Omental fat pad (tissue), 4 donors: ENCODE results near the gene RBM43. TPM values are rescaled to one million over a fixed set of nuclear protein-coding genes. Genes with fewer than 3 reads are reported as not detected.

ENCODE experiments used
- ATAC-seq: fragments of 150-250 bp; one replicate; pipeline ENCODE4 v1.9.1; 2016; ENCODE audit warnings: mild to moderate bottlenecking, moderate library complexity; ENCODE audit not compliant: low FRiP score
- DNase-seq: peaks from one replicate; pipeline ENCODE4 v3.0.0-alpha.2; 2019; ENCODE audit warnings: low spot score
- CTCF ChIP-seq, 3 donors: fragments of 450-650 bp; IDR thresholded peaks; one replicate each; pipeline ENCODE4 v1.5.1; 2016 to 2017; ENCODE audit warnings: antibody characterized with exemption in 3 of 3, mild to moderate bottlenecking in 3 of 3, moderate library complexity in 2 of 3
- total RNA-seq, 4 donors: library from RNA; depleted of rRNA; stranded (reverse); fragments of >200 nt; gene quantifications; one replicate each; pipeline ENCODE4 v1.1.0, GENCODE V29; 2016

RBM43 gene
- total RNA-seq, 4 donors from 2014 or later, result 2.8 to 11.3 (median 4.0) TPM

- no peak for TF ChIP-seq CTCF (IDR thresholded peaks at IDR 0.05)
- DNase-seq, result no peak
- ATAC-seq, result no peak
Observed at GRCh38 chr2:151282401-151282800, 20.7 kb upstream of the RBM43 start.

- no peak for DNase-seq
- ATAC-seq, result peak; percentile 79
- TF ChIP-seq CTCF (IDR thresholded peaks at IDR 0.05), result no peak
Observed at GRCh38 chr2:151280271-151280670, 18.6 kb upstream of the RBM43 start.

GRCh38 chr2:151278487-151278886 lies 16.8 kb upstream of the RBM43 start:
- ATAC-seq (no peak), DNase-seq (no peak)
- TF ChIP-seq CTCF (IDR thresholded peaks at IDR 0.05), result no peak

- no peak for TF ChIP-seq CTCF (IDR thresholded peaks at IDR 0.05)
- DNase-seq (no peak), ATAC-seq (no peak)
Observed at GRCh38 chr2:151277067-151277466, 15.4 kb upstream of the RBM43 start.

GRCh38 chr2:151275291-151275690 lies 13.6 kb upstream of the RBM43 start:
- no peak for TF ChIP-seq CTCF (IDR thresholded peaks at IDR 0.05)
- ATAC-seq, result no peak
- no peak for DNase-seq

- ATAC-seq (no peak), DNase-seq (no peak)
- TF ChIP-seq CTCF (IDR thresholded peaks at IDR 0.05), result no peak
Observed at GRCh38 chr2:151271824-151272223, 10.2 kb upstream of the RBM43 start.

- TF ChIP-seq CTCF (IDR thresholded peaks at IDR 0.05), result no peak
- DNase-seq (no peak), ATAC-seq (no peak)
Observed at GRCh38 chr2:151269798-151270568, 8.3 kb upstream of the RBM43 start.
